T-helper 1 cell treated with Interleukin-12 subunit alpha and Interleukin-12 subunit beta and Interleukin-4 antibody, amounts not matched to agents 30 μg/mL and 1 μg/mL, for 36 hours (primary cell): Measurements from ENCODE around the gene GBP4.

Source experiments
- H3K27ac Mint-ChIP-seq: one replicate; pipeline ENCODE4 v1.8.0; 2021; ENCODE audit warnings: mild to moderate bottlenecking, mixed read lengths
- H3K27me3 Mint-ChIP-seq: one replicate; pipeline ENCODE4 v1.8.0; 2021; ENCODE audit warnings: low read depth, mixed read lengths
- H3K36me3 Mint-ChIP-seq: one replicate; pipeline ENCODE4 v1.8.0; 2021; ENCODE audit warnings: low read depth, mixed read lengths
- H3K4me1 Mint-ChIP-seq: one replicate; pipeline ENCODE4 v1.8.0; 2021; ENCODE audit warnings: low read depth, mixed read lengths
- H3K4me3 Mint-ChIP-seq: one replicate; pipeline ENCODE4 v1.8.0; 2021; ENCODE audit warnings: mild to moderate bottlenecking, moderate library complexity, mixed read lengths
- H3K9me3 Mint-ChIP-seq: one replicate; pipeline ENCODE4 v1.8.0; 2021; ENCODE audit warnings: mixed read lengths

Gene GBP4

DNA sequence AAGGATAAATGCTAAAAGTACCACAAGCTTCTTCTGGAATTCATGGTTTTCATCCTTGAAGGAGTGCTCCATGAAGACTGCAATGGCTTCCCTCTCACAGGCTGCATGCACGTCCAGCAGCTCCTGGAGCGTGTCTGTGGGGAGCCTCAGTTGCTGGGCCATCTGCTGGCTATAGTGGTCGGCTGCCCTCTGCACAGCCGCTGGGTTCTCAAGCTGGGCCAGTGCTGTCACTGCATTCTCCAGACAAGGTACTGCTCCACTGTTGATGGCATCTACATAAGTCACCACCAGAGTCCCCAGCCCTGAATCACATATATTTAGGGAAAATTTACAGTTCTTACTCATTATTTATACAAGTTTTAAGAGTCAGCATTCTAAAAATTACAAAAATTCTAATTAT is 8.7 kb downstream of the GBP4 start:
- Mint-ChIP-seq H3K4me1 (peaks cover 25% of the 10 kb centered on the region), H3K27me3 (no peaks in the 10 kb centered on the region), H3K36me3 (peaks cover 84% of the 10 kb centered on the region), H3K27ac (no peak overlapping the region), H3K9me3 (no peaks in the 10 kb centered on the region), H3K4me3 (no peak overlapping the region)

DNA sequence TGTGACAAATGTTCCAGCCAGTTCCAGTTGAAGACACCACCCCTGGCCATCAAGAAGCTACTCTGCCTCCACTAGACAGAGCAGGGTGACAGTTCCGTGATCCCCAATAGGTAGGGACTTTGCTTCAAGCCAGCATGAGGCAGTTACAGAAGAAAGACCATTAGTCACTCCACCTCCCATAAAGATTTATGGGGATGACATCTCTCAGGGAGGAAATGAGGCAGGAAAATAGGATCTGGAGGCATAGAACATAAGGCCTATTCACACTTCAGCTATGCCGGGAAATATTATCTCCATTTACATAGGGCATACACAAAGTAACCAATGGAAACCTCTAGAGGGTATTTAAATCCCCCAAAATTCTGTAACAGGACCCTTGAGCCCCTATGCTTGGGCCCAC is 19.4 kb downstream of the GBP4 start:
- Mint-ChIP-seq H3K27me3 (no peaks in the 10 kb centered on the region), H3K27ac (no peak overlapping the region), H3K36me3 (peaks cover 35% of the 10 kb centered on the region), H3K9me3 (peaks cover 21% of the 10 kb centered on the region), H3K4me1 (peaks cover 11% of the 10 kb centered on the region), H3K4me3 (no peak overlapping the region)

DNA sequence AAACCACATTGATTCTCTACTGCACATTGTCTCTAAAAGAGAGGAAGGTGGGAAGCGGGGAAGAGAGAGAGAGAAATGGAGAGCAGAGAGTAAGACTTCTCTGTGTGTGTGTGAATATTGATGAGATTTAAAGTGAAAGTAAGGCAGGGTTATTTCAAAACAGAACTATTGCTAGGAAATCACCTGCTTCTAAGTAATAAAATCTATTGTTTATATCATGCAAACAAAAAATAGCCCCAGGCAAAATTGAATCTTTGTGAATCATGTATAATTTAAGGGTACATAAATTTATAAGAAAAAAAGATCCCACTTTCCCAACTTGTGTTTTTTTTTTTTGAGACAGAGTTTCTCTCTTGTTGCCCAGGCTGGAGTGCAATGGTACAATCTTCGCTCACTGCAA is 21.8 kb downstream of the GBP4 start:
- Mint-ChIP-seq H3K36me3 (peaks cover 20% of the 10 kb centered on the region), H3K9me3 (peaks cover 16% of the 10 kb centered on the region), H3K27ac (peak overlapping the region; percentile 19), H3K4me1 (peaks cover 11% of the 10 kb centered on the region), H3K4me3 (peak overlapping the region; percentile 39), H3K27me3 (no peaks in the 10 kb centered on the region)

DNA sequence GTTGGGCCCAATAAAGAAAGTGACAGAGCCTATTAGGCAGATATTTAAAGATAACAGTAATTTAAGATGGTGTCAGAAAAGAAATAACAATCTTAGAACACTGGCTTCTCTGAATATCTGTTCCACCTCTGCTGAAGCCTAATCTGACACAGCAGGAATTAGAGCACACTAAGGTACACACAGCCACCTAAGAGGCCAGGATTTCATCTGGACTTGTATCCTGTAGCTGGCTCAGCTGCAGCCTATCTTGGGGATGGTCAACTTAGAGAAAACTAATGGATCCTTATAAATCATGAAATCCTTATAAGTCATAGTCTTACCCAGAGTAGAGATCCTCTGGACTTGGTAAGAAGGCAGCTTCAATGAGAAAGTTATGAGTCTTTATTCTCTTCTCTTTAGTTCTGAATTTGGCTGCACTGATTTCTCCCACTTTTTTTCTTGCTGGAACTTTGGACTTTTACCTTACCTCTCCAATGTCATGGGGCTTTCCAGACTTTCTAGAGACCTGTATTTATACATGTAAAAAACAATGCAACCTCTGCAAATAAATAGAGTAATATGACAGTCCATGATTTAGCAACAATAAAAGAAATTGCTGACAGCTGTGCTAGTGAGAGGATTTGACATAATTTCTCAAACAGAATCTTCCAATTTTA is 23.0 kb downstream of the GBP4 start, which contains the start of gene GBP7:
TSS of gene GBP7 (minus strand) at position 403 of the 656 bp plus-strand sequence. CDS start 4,068 bp downstream, outside the sequence.
- Mint-ChIP-seq H3K4me3 (peak within 1 kb of the TSS; percentile 39), H3K36me3 (peaks cover 17% of the 10 kb centered on the region), H3K9me3 (peaks cover 19% of the 10 kb centered on the region), H3K27me3 (no peaks in the 10 kb centered on the region), H3K27ac (peak within 1 kb of the TSS; percentile 19), H3K4me1 (peaks cover 14% of the 10 kb centered on the region)

DNA sequence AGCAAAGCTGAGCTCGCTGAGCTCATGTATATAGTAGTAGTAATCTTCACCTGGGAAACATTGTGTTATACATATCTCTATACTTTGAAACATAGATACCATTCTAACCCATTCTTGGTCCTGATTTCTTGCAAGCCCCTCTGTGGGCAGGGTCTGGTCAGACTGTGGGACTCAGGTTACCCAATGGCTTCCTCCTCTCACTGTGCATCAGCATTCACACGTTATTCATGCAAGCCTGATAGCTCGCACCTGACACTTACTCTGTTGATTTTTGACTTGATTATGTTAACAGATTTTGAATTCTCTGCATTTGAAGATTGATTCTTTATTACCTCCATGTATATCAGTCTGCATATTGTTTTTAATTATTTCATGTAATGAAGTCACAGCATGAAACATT is 24.3 kb downstream of the GBP4 start:
- no peaks in the 10 kb centered on the region for H3K27me3 Mint-ChIP-seq
- H3K36me3 Mint-ChIP-seq: peaks cover 15% of the 10 kb centered on the region
- no peak overlapping the region for H3K4me3 Mint-ChIP-seq
- peaks cover 17% of the 10 kb centered on the region for H3K4me1 Mint-ChIP-seq
- no peak overlapping the region for H3K27ac Mint-ChIP-seq
- H3K9me3 Mint-ChIP-seq: peaks cover 25% of the 10 kb centered on the region

DNA sequence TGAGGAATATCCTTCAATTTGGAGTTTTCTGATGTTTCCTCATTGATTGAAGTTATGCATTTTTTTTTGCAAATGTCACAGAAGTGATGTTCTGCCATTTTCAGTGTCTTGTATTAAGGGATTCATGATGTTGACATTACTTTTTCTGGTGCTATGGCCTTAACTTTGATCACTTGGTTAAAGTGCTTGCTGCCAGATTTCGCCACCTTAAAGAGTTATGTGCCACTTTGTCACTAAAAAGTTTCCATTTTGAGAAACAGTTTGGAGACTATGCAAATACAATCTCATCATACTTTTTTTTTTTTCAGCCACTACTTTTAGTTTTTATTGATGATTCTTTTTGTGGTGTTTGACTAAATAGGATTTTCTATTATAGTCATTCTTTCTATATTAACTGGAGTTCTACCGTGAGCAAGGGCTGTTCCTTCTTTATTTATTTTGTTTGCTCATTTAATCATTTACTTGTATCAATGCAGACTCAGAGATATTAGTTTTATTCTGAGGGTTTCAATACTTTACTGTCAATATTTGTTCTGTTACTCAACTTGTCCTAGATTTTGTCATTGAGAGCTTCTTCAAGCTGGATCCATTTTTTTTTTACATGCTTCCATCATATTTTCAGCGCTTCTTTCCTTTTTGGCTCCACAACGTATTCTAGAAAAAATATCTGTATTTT is 26.1 kb downstream of the GBP4 start:
- Mint-ChIP-seq H3K27me3 (no peaks in the 10 kb centered on the region), H3K9me3 (peaks cover 25% of the 10 kb centered on the region), H3K4me3 (no peak overlapping the region), H3K27ac (no peak overlapping the region), H3K36me3 (peaks cover 16% of the 10 kb centered on the region), H3K4me1 (peaks cover 17% of the 10 kb centered on the region)

DNA sequence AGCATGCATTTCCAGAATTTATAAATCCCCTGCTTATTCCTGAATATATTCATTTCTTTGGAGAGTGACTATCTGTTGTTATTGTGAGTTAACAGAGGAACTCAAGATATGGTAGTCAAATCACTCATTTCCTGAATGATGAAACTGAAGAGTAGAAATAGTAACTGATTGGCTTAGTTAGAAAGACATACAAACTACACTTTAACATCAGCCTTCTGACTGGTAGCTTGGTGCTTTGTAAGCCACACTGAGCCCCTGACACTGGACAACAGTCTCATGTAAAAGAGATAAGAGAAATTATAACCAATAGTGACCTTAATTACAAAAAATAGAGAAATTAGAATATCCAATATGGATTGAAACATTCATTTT is 27.7 kb downstream of the GBP4 start:
- Mint-ChIP-seq H3K9me3 (peaks cover 25% of the 10 kb centered on the region), H3K4me3 (no peak overlapping the region), H3K27me3 (no peaks in the 10 kb centered on the region), H3K4me1 (peaks cover 6% of the 10 kb centered on the region), H3K27ac (peak overlapping the region; percentile 65), H3K36me3 (peaks cover 16% of the 10 kb centered on the region)

DNA sequence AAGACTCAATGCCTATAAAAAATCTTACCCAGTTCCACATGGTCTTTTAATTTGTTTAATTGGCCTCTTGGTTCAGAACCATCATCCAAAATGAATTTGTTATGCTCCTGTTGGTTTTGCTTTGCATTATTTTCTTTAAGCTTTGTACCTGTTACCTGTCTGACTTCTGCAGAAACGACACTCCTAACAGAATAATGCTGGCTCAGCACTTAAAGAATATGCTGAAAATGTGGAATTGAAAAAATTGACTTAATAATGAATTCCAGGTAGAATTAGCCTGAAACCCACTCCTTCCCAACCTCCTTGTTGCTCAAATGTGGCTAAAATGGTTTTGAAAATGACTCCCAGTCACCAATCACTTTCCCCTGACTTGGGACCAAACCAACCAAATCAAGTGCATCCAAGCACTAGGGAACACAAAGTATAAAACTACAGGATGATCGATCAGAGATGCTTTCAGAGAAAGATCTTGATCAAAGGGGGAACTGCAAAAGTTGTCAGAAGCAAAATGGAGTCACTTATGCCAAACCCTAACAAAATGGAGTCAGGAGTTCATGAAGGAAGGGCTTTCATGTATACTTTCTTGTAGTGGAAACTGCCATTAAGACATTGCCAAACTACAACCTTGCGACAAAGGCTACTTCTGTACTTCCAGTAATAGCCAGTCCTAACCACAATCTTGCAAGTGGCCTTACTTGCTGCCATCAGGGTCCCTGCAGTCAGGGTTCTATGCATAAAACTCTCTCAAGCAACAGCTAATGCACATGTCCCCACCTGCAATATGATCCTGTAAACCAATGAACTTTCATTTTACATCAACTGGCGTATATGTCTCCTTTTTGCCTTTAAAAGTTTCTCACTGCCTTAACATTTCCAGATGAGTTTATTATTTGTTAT is 28.3 kb downstream of the GBP4 start:
- H3K4me1 Mint-ChIP-seq: peaks cover 6% of the 10 kb centered on the region
- no peaks in the 10 kb centered on the region for H3K27me3 Mint-ChIP-seq
- peaks cover 16% of the 10 kb centered on the region for H3K36me3 Mint-ChIP-seq
- H3K4me3 Mint-ChIP-seq: no peak overlapping the region
- H3K9me3 Mint-ChIP-seq: peaks cover 25% of the 10 kb centered on the region
- peak overlapping the region; percentile 65 for H3K27ac Mint-ChIP-seq

DNA sequence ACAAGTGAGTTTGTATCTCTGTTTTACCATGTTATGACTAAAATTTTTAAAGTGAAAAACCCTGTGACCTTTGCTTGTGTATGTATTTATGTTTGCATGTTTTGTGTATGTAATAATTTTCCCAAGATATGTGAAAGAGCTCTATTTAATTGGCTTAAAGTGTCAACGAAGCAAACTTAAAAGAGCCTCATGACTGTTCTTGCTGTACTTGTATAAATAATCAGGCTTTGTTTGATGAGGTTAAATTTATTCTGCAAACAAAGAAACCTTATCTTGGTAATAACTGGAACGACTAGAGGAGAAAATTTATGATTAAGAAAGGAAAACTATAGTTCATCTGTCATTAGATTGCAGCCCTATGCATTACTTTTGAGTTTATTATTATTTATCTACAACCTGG is 29.6 kb downstream of the GBP4 start:
- no peak overlapping the region for H3K4me3 Mint-ChIP-seq
- H3K9me3 Mint-ChIP-seq: peaks cover 20% of the 10 kb centered on the region
- peaks cover 6% of the 10 kb centered on the region for H3K4me1 Mint-ChIP-seq
- peaks cover 16% of the 10 kb centered on the region for H3K36me3 Mint-ChIP-seq
- no peak overlapping the region for H3K27ac Mint-ChIP-seq
- no peaks in the 10 kb centered on the region for H3K27me3 Mint-ChIP-seq

DNA sequence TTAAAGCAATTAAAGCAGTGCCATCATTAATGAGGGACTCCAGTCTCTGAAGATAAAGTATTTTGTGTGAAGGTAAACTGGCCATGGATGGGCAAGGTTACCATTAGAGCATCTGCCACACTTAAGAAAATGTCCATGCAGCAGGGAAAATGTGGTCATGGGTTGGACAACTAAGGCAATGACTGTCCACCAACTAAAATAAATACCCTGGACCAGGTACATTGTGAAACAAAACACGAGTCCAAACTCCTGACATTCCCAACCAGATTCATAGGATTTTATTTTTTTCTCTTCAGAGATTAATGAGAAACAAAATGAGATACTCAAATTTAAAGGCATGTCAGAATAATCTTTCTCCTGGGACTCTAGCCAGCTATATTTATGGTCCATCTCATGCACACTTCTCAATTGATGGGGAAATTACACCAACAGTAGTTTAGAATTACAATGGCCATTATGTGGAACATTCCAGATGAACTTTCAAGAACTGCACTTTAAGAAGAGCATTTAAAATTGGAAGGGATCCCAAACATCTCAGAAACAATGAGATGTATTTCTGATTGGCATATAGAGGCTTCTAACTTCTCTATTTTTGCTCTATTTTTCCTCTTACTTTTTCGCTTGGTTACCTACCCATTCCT is 31.0 kb downstream of the GBP4 start:
- peaks cover 16% of the 10 kb centered on the region for H3K9me3 Mint-ChIP-seq
- H3K27me3 Mint-ChIP-seq: no peaks in the 10 kb centered on the region
- H3K4me3 Mint-ChIP-seq: no peak overlapping the region
- peaks cover 16% of the 10 kb centered on the region for H3K36me3 Mint-ChIP-seq
- H3K27ac Mint-ChIP-seq: no peak overlapping the region
- peaks cover 6% of the 10 kb centered on the region for H3K4me1 Mint-ChIP-seq

DNA sequence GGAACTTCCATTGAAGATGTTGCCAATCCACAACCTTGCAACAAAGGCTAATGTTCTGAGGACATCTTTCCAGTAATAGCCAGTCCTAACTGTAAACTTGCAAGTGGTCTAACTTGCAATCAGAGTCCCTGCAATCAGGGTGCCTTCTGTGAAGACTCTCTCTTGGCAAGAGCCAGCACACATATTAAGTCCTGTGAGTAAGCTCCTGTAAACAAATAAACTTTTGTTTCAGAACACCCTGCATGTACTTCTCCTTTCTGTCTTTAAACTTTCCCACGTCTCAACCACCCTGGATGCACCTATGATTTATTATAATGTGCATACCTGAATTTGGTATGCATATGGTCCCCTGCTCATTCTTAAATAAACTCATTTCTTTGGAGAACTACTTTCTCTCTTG is 32.0 kb downstream of the GBP4 start:
- Mint-ChIP-seq H3K27ac (no peak overlapping the region), H3K9me3 (peaks cover 15% of the 10 kb centered on the region), H3K4me1 (peaks cover 6% of the 10 kb centered on the region), H3K4me3 (no peak overlapping the region), H3K27me3 (no peaks in the 10 kb centered on the region), H3K36me3 (peaks cover 11% of the 10 kb centered on the region)

DNA sequence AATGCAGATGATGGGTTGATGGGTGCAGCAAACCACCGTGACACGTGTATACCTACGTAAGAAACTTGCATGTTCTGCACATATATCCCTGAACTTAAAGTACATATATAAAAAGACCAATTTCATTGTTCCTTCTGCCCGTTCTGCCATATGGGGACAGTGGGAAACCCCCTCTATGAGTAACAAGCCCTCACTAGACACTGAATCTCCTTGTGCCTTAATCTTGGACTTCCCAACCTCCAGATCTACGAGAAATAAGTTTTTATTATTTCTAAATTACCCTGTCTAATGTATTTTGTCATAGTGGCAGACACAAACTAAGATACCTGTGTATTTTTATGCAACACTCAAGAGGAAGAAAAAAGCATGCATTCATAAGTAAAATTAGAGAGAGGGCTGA is 32.9 kb downstream of the GBP4 start:
- Mint-ChIP-seq H3K36me3 (peaks cover 5% of the 10 kb centered on the region), H3K4me3 (no peak overlapping the region), H3K27ac (no peak overlapping the region), H3K4me1 (peaks cover 3% of the 10 kb centered on the region), H3K9me3 (peaks cover 19% of the 10 kb centered on the region), H3K27me3 (no peaks in the 10 kb centered on the region)

DNA sequence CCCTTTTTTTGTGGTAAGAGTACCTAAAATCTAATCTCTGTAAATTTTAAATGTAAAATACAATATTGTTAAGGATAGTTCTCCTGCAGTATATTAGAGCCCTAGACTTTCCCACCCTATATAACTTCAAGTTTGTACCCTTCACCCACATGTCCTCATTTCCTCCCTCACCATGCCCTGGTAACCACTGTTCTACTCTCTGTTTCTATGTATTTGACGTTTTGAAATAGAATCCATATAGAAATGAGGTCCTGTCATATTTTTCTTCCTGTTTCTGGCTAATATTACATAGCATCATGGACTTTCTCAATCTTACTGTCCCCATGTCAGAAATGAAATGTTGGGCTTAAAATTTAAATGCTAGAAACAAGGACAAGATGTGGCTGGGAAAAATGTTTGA is 47.7 kb downstream of the GBP4 start:
- Mint-ChIP-seq H3K27me3 (peaks cover 18% of the 10 kb centered on the region), H3K27ac (no peak overlapping the region), H3K36me3 (peaks cover 6% of the 10 kb centered on the region), H3K4me1 (peaks cover 8% of the 10 kb centered on the region), H3K9me3 (peaks cover 3% of the 10 kb centered on the region), H3K4me3 (no peak overlapping the region)

DNA sequence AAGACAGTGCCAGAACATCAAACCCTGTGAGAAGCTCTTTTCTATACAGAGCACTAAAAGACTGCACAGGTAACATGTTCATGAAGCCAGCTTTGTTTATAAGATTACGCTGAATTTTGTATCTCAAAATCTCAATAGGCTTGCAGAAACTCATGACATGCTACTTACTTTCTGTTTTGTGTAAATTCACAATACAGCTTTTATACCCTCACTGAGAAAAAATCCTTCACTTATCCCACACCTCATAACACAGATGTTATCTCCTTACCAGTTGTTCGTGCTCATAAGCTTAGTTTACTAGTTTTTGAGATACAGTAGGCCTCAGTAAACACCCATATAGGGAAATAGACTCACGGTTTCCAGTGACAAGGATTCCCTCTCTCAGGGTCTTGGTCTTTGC is 48.8 kb downstream of the GBP4 start:
- peaks cover 18% of the 10 kb centered on the region for H3K27me3 Mint-ChIP-seq
- peaks cover 3% of the 10 kb centered on the region for H3K36me3 Mint-ChIP-seq
- H3K4me3 Mint-ChIP-seq: no peak overlapping the region
- H3K4me1 Mint-ChIP-seq: peaks cover 11% of the 10 kb centered on the region
- H3K27ac Mint-ChIP-seq: no peak overlapping the region
- H3K9me3 Mint-ChIP-seq: no peaks in the 10 kb centered on the region
